HepG2 (cell line): ENCODE measurements around the gene CDH11. TPM values are rescaled to one million over a fixed set of nuclear protein-coding genes. Genes with fewer than 3 reads are reported as not detected.

Source experiments
- ATAC-seq: fragments of 200-7000 bp; cut with Tn5 transposase; 3 replicates; pipeline ENCODE4 v1.9.1; 2020; ENCODE audit warnings: mild to moderate bottlenecking, moderate library complexity
- BruUV-seq: library from RNA; stranded (reverse); fragments of 400-500 nt; replicated peaks from 2 replicates; lab custom pipeline; 2021; lab: Mats Ljungman, UMichigan
- CTCF ChIA-PET: fragments of 300-600 bp; formaldehyde crosslinking; extraction: SDS; loops from one replicate; lab custom pipeline; 2021; ENCODE audit warnings: low total read pairs, inconsistent platforms, low intra/inter-chr PET ratio; lab: Yijun Ruan, JAX
- POLR2A ChIA-PET: fragments of 350-600 bp; sonication (Branson Sonifier 250); formaldehyde crosslinking; loops from one replicate; lab custom pipeline; 2020; ENCODE audit warnings: antibody characterized with exemption, inconsistent platforms; lab: Yijun Ruan, JAX
- DNase-seq: peaks from one replicate; pipeline ENCODE4 v3.0.0-alpha.2; 2015; ENCODE audit warnings: low spot score
- FAIRE-seq: peaks from 3 replicates; lab custom pipeline; 2011; peaks lifted over from hg19 to GRCh38; lab: Jason Lieb, UNC
- H2AFZ ChIP-seq: one replicate; pipeline ENCODE4 v1.6.1; 2011; ENCODE audit warnings: low read length, inconsistent platforms
- H3K27ac ChIP-seq: fragments of 300-600 bp; 3 replicates; pipeline ENCODE4 v1.8.0; 2011; ENCODE audit warnings: mixed run types, mild to moderate bottlenecking, mixed read lengths, low read length, inconsistent platforms; ENCODE audit not compliant: insufficient read depth; ENCODE audit errors: extremely low read length
- H3K27me3 ChIP-seq, 2 experiments: fragments of 200-600 bp in 1 of 2; 2 replicates in 1 of 2; 3 replicates in 1 of 2; pipeline versions ENCODE4 v1.6.0 to v1.8.0; 2011; ENCODE audit warnings: low read length in 2 of 2, mild to moderate bottlenecking in 2 of 2, moderate library complexity in 2 of 2, inconsistent platforms in 1 of 2; ENCODE audit not compliant: insufficient read depth in 2 of 2, control insufficient read depth in 1 of 2
- H3K36me3 ChIP-seq, 2 experiments: fragments of 200-600 bp in 1 of 2; replicated peaks in 1 of 2; 2 replicates in 1 of 2; 3 replicates in 1 of 2; pipeline versions ENCODE4 v1.5.1 to v1.8.0; 2011; ENCODE audit warnings: low read length in 2 of 2, inconsistent platforms in 1 of 2; ENCODE audit not compliant: insufficient read depth in 2 of 2, control insufficient read depth in 1 of 2
- H3K4me1 ChIP-seq: 2 replicates; pipeline ENCODE4 v1.5.1; 2012; ENCODE audit warnings: low read length, inconsistent platforms; ENCODE audit not compliant: insufficient read depth
- H3K4me2 ChIP-seq: 2 replicates; pipeline ENCODE4 v1.6.0; 2011; ENCODE audit warnings: low read depth, low read length, inconsistent platforms
- H3K4me3 ChIP-seq, 3 experiments: fragments of 200-600 bp in 1 of 3; sonication (generic), shearing (Covaris generic) in 1 of 3; replicated peaks in 1 of 3; 2 replicates each; pipeline ENCODE4 v1.5.1; 2011 to 2016; ENCODE audit warnings: low read length in 3 of 3, inconsistent platforms in 2 of 3, low read depth in 2 of 3, mild to moderate bottlenecking in 2 of 3, control low read depth in 1 of 3, mixed read lengths in 1 of 3; ENCODE audit not compliant: insufficient read depth in 1 of 3
- H3K79me2 ChIP-seq: one replicate; pipeline ENCODE4 v1.6.1; 2011; ENCODE audit warnings: low read length, inconsistent platforms; ENCODE audit not compliant: insufficient read depth
- H3K9ac ChIP-seq: 2 replicates; pipeline ENCODE4 v1.6.0; 2011; ENCODE audit warnings: mild to moderate bottlenecking, low read depth, low read length, inconsistent platforms; ENCODE audit not compliant: insufficient read depth
- H3K9me3 ChIP-seq: 2 replicates; pipeline ENCODE4 v1.5.1; 2012; ENCODE audit warnings: mild to moderate bottlenecking, low read length
- H4K20me1 ChIP-seq: 2 replicates; pipeline ENCODE4 v1.6.0; 2011; ENCODE audit warnings: inconsistent platforms, mild to moderate bottlenecking, low read length, moderate library complexity; ENCODE audit not compliant: insufficient read depth
- GTF3A ChIP-seq: sonication (generic); formaldehyde crosslinking; conservative IDR thresholded peaks from 2 replicates; pipeline ENCODE4 v1.4.0; 2020; ENCODE audit warnings: mild to moderate bottlenecking, missing genetic modification reagents
- KDM1A ChIP-seq: IDR thresholded peaks from 2 replicates; pipeline ENCODE4 v1.6.1; 2016; ENCODE audit warnings: missing compliant biosample characterization
- MAFK ChIP-seq, 2 experiments: IDR thresholded peaks in 1 of 2; conservative IDR thresholded peaks in 1 of 2; 2 replicates each; pipeline ENCODE4 v1.6.1; 2011; ENCODE audit warnings: improper control_type of control experiment in 2 of 2, low read length in 2 of 2
- SNAPC2 ChIP-seq: sonication (generic); formaldehyde crosslinking; IDR thresholded peaks from 2 replicates; pipeline ENCODE4 v1.8.1; 2022; ENCODE audit warnings: mild to moderate bottlenecking, missing genetic modification reagents
- ZBTB1 ChIP-seq: sonication (generic); formaldehyde crosslinking; IDR thresholded peaks from 2 replicates; pipeline ENCODE4 v1.4.0; 2020; ENCODE audit warnings: missing genetic modification reagents, borderline replicate concordance
- ZNF33A ChIP-seq: sonication (generic); formaldehyde crosslinking; IDR thresholded peaks from 2 replicates; pipeline ENCODE4 v1.5.1; 2020; ENCODE audit warnings: missing genetic modification reagents, mild to moderate bottlenecking, moderate library complexity, borderline replicate concordance
- ZNF468 ChIP-seq: sonication (generic); formaldehyde crosslinking; IDR thresholded peaks from 2 replicates; pipeline ENCODE4 v1.8.0; 2022; ENCODE audit warnings: mild to moderate bottlenecking, moderate library complexity, missing genetic modification reagents
- ZNF549 ChIP-seq: sonication (generic); formaldehyde crosslinking; IDR thresholded peaks from 2 replicates; pipeline ENCODE4 v1.5.0; 2020; ENCODE audit warnings: missing genetic modification reagents
- WGBS: methylation state at CpG from one replicate; pipeline ENCODE4 v1.1.6; 2017; ENCODE audit warnings: low lambda C conversion rate; 5-methylcytosine and 5-hydroxymethylcytosine counted together
- in situ Hi-C: cut with HindIII; loops from 2 replicates; pipeline ENCODE4 v1.10.0; 2017; ENCODE audit warnings: low pct_unique_long_range_greater_than_20kb; ENCODE audit not compliant: extremely low pct_ligation_motif_present
- intact Hi-C: fragments of 100-400 bp; cut with micrococcal nuclease; formaldehyde crosslinking; loops from one replicate; pipeline ENCODE4 v1.10.0; 2022; ENCODE audit not compliant: unreplicated experiment
- polyA plus RNA-seq, 8 experiments: library from polyadenylated mRNA; depleted of rRNA in 3 of 8; stranded (reverse) in 7 of 8; unstranded in 1 of 8; fragments of >200 nt; fragmentation: Illumina TruSeq in 4 of 8; extraction: Trizol in 4 of 8; gene quantifications; 2 replicates each; pipeline versions ENCODE4 v1.2.1 to v1.2.3, GENCODE V29; 2011 to 2016; ENCODE audit warnings: low read depth in 4 of 8, missing spikeins in 1 of 8, mixed read lengths in 1 of 8; ENCODE audit not compliant: insufficient read depth in 1 of 8
- total RNA-seq, 5 experiments: library from RNA; depleted of rRNA; stranded (reverse); fragments of >200 nt; fragmentation: Illumina TruSeq; extraction: Trizol; gene quantifications; 2 replicates each; pipeline ENCODE4 v1.2.3, GENCODE V29; 2016; ENCODE audit warnings: low read depth in 1 of 5
- TF ChIP-seq, protein P1 (sequence below): sonication (generic); formaldehyde crosslinking; IDR thresholded peaks from 2 replicates; pipeline ENCODE4 v1.9.0; 2022; ENCODE audit warnings: low read depth, missing genetic modification reagents
- TF ChIP-seq, protein P2 (sequence below): IDR thresholded peaks from 2 replicates; pipeline ENCODE4 v1.6.1; 2016; ENCODE audit warnings: control low read depth

The CDH11 gene
- total and polyA plus RNA-seq, 2 of the 13 experiments (the other 11 are each of a cell fraction or from before 2014, with no cell fraction given) = not detected

DNA sequence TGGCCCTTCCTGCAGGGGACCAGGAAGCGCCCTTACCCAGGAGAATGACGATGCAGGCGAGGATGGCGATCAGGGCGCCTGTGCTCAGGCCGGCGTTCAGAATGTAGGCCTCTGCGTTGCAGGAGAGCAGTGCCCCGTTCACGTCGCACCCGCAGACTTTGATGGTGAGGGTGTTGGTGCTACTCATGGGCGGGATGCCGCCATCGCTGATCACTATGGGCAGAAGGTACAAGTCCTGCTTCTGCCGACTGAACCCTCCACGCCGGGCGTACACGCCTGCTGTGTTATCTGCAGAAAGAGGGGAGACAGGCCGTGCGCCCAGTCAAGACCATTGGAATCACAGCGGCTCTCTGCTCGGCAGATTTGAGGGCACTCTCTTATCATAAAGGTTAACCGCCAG lies 171.1 kb downstream of the CDH11 start:
- DNase-seq (no peak), ATAC-seq (no peak), FAIRE-seq (no peak)
- no peak for TF ChIP-seq SNAPC2
- no peak for TF ChIP-seq ZNF549 (CRISPR knock-in tag)
- no peak for TF ChIP-seq ZBTB1 (CRISPR knock-in tag)
- TF ChIP-seq ZNF468 (CRISPR knock-in tag) = no peak
- no peak for TF ChIP-seq ZNF33A (CRISPR knock-in tag)
- no peak for TF ChIP-seq MAFK (conservative IDR thresholded peaks at IDR 0.05 in 1 of 2, IDR thresholded peaks at IDR 0.05 in 1 of 2; ENCODE audit: low read length in 2 of 2)
- no peak for TF ChIP-seq KDM1A (CRISPR knock-in tag)
- TF ChIP-seq, protein P1, sequence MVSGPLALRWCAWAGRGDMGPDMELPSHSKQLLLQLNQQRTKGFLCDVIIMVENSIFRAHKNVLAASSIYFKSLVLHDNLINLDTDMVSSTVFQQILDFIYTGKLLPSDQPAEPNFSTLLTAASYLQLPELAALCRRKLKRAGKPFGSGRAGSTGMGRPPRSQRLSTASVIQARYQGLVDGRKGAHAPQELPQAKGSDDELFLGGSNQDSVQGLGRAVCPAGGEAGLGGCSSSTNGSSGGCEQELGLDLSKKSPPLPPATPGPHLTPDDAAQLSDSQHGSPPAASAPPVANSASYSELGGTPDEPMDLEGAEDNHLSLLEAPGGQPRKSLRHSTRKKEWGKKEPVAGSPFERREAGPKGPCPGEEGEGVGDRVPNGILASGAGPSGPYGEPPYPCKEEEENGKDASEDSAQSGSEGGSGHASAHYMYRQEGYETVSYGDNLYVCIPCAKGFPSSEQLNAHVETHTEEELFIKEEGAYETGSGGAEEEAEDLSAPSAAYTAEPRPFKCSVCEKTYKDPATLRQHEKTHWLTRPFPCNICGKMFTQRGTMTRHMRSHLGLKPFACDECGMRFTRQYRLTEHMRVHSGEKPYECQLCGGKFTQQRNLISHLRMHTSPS (CRISPR knock-in tag) = no peak
- TF ChIP-seq, protein P2, sequence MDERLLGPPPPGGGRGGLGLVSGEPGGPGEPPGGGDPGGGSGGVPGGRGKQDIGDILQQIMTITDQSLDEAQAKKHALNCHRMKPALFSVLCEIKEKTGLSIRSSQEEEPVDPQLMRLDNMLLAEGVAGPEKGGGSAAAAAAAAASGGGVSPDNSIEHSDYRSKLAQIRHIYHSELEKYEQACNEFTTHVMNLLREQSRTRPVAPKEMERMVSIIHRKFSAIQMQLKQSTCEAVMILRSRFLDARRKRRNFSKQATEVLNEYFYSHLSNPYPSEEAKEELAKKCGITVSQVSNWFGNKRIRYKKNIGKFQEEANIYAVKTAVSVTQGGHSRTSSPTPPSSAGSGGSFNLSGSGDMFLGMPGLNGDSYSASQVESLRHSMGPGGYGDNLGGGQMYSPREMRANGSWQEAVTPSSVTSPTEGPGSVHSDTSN = no peak
- no peak for TF ChIP-seq GTF3A
- ChIA-PET POLR2A (no interaction called here), CTCF (no interaction called here)
- no peak overlapping the region for H3K27ac ChIP-seq
- H3K4me1 ChIP-seq = no peaks in the 10 kb centered on the region
- no peaks in the 10 kb centered on the region for H3K36me3 ChIP-seq
- intact Hi-C loops (no loop called here), in situ Hi-C loops (no loop called here)
- H2AFZ ChIP-seq = no peak overlapping the region
- H3K4me3 ChIP-seq = no peak overlapping the region
- no peaks in the 10 kb centered on the region for H3K79me2 ChIP-seq
- no peak overlapping the region for H3K9ac ChIP-seq
- no peaks in the 10 kb centered on the region for H4K20me1 ChIP-seq
- 74% methylated on average over 17 of the region's 25 CpGs for WGBS
- peaks cover 47% of the 10 kb centered on the region for H3K9me3 ChIP-seq
- no peak overlapping the region for H3K4me2 ChIP-seq
- no peaks in the 10 kb centered on the region for H3K27me3 ChIP-seq
- BruUV-seq = no TSS peak
